ENCODE results near the gene ENO2. TPM values are rescaled to one million over a fixed set of nuclear protein-coding genes. Genes with fewer than 3 reads are reported as not detected.
"Not testable (repeated sequence)": the region's sequence is repeated elsewhere in the genome, so short reads cannot be mapped to it uniquely, and the experiment has no call there.

ENO2 gene
- total RNA-seq, result 114 and 120 TPM in 2 replicates

DNA sequence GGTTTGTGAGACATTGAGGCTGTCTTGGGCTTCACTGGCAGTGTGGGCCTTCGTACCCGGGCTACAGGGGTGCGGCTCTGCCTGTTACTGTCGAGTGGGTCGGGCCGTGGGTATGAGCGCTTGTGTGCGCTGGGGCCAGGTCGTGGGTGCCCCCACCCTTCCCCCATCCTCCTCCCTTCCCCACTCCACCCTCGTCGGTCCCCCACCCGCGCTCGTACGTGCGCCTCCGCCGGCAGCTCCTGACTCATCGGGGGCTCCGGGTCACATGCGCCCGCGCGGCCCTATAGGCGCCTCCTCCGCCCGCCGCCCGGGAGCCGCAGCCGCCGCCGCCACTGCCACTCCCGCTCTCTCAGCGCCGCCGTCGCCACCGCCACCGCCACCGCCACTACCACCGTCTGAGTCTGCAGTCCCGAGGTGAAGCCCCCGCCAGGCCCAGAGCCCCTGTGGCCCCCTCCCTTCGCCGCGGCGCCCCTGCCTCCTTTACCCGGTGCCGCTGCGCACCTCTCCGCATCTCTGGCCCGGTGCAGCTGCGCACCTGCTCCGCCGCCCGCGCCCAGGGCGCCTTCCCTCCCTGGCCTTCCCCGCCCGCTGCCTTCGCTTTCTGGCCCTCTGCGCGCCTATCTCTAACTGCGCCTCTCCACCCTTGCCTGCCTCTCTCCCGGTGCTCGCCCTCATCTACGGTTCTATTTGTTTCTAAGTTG is at the start of gene ENO2:
Gene ENO2, plus strand, starts transcription at position 335 of the 701 bp plus-strand sequence. CDS start 1,253 bp downstream, outside the sequence.
- intact Hi-C loops (cut with micrococcal nuclease), result loop anchor here (1.0 kb wide), 3 partner anchors 10 to 41 kb away; partner anchors contain the start of genes LRRC23 and SPSB2

DNA sequence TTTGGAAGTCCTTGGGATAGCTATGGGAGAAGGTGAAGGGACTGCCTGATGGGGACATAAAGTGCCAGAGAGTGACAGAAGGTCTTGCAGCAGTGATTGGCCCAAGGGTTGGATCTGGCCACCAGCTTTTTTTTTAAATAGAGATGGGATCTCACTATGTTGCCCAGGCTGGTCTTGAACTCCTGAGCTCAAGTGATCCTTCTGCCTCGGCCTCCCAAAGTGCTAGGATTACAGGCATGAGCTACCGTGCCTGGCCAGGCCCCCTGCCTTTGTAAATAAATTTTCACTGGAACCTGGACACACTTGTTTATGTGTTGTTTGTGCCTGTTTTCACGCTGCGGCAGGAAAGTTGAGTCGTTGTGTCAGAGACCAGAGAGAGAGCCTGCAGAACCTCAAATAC is 49.1 kb upstream of the ENO2 start:
- intact Hi-C loops (cut with micrococcal nuclease), result not testable (repeated sequence)

DNA sequence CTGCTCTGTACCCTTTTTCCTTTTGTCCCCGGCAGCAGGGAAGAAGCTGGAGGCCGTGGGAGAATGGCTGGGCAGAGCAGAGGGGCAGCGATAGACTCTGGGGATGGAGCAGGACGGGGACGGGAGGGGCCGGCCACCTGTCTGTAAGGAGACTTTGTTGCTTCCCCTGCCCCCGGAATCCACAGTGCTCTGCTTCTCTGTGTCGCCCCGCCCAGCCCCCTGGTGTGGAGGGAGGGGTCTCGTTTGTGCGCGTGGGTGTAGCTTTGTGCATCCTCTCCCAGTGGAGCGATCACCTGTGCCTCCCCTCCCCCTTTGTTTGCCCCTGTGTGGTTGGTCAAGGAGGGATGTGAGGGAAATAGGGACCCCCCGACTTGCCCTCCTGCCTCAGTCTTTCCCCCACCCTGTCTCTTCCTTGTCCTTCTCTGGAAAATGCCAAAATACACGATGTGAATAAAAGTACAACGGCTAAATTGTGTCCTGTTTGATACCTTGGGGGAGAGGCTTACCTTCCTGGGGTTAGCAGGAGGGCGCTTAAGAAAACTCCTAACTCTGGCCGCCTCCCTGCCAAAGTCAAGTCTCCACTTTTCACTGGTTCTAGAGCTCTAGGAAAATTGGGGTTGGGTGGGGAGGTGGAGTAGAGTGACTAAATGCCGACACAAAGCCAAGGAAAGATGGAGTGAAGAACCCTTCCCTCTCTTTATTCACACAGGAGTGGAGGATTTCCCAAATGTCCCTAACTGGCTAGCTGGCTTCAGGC is 48.0 kb upstream of the ENO2 start:
- intact Hi-C loops (cut with micrococcal nuclease), result no loop called here

DNA sequence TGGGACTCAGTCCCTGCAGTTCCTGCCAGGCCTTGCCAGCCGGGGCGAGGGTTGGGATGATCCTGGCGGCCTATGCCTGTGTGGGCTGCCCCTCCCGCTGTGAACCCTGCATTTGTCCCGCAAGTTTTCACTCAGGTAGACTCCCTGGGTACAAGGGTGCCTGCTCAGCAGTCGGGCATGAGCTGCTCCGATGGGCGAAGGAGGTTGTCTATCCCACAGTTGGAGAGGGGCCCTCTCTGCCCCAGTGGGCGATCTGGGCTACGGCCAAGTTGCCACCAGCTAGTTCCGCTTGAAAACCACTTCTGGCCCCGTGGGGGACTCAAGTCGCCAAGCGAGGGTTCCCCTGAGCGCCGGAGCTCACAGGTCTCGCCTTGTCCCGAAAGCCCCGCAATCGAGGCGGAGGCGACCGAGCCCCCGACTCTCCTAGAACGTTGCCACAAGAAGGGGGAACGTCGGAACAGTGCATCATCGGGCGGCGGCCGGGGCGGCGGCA is 47.4 kb upstream of the ENO2 start:
- intact Hi-C loops (cut with micrococcal nuclease), result loop anchor here (1.0 kb wide), 3 partner anchors 15 to 114 kb away; partner anchors contain the start of genes MLF2 and USP5

DNA sequence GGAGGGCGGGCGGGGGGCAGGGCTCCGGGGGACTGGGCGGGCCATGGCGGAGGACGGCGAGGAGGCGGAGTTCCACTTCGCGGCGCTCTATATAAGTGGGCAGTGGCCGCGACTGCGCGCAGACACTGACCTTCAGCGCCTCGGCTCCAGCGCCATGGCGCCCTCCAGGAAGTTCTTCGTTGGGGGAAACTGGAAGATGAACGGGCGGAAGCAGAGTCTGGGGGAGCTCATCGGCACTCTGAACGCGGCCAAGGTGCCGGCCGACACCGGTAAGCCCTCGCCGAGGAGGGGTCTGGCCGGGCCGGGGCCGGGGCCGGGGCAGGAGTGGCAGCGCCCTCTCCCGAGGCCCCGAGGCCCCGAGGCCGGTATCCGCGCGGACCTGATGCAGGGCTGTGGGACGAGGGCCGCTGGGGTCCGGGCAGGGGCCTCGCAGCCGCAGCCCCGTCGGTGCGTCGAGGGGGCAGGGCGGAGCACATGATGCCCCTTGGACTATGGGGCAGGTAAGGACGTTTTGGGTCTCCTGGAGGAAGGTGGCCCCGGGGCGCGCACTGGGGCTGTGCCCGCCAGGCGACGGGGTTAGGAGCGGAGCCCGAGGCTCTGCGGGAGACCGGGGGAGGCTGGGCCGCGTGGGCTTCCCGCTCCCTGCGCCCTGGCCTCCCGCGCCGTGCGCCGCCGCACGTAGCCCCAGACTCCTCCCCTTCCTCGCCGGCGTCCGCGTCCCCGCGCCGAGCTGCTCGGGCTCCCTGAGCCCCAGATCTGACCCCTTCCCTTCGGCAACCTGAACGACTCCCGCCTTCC is 46.8 kb upstream of the ENO2 start, which contains the start of gene TPI1:
Gene TPI1, plus strand, starts transcription at position 119 of the 798 bp plus-strand sequence. Its CDS starts 36 bp downstream, at position 155.
- intact Hi-C loops (cut with micrococcal nuclease), result loop anchor here (1.0 to 2.0 kb wide), 4 partner anchors 15 to 241 kb away; partner anchors contain the start of genes C1RL, MLF2 and USP5

DNA sequence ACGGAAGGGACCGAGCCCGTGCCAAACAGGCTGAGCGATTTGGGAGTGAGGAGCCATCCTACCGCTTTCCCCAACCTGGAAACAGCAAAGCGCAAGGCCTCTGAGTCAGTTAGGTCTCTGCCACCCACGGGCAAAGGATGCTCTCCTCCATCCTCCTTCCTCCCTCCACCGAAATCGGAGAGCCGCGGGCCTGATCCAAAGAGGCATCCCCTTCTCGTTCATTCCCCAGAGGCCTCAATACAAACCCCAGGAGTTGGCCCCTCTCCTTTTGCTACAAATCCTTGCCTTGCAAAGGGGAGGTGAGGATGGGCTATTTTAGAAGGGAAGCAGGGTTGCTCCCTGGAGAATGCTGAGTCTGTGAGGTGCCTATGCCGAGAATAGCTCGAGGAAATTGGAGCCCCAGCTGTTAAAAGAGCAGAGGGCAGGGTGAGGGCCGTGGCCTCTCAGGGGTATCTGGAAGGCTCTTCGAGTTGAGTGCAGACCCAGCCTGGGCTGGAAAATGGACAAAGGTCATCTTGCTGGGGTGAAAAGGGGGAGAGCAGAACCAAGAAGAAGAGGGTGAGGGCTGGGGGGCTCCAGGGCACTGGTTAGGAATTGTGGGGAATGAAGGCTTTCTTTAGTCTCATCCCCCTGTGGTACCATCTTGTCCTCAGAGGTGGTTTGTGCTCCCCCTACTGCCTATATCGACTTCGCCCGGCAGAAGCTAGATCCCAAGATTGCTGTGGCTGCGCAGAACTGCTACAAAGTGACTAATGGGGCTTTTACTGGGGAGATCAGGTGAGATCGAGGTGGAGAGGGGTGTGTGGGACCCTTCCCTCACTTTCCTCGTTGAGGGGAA is 46.0 kb upstream of the ENO2 start:
- intact Hi-C loops (cut with micrococcal nuclease), result loop anchor here (1.0 to 2.0 kb wide), 3 partner anchors 97 to 240 kb away; partner anchors contain the start of genes C1R and C1RL

DNA sequence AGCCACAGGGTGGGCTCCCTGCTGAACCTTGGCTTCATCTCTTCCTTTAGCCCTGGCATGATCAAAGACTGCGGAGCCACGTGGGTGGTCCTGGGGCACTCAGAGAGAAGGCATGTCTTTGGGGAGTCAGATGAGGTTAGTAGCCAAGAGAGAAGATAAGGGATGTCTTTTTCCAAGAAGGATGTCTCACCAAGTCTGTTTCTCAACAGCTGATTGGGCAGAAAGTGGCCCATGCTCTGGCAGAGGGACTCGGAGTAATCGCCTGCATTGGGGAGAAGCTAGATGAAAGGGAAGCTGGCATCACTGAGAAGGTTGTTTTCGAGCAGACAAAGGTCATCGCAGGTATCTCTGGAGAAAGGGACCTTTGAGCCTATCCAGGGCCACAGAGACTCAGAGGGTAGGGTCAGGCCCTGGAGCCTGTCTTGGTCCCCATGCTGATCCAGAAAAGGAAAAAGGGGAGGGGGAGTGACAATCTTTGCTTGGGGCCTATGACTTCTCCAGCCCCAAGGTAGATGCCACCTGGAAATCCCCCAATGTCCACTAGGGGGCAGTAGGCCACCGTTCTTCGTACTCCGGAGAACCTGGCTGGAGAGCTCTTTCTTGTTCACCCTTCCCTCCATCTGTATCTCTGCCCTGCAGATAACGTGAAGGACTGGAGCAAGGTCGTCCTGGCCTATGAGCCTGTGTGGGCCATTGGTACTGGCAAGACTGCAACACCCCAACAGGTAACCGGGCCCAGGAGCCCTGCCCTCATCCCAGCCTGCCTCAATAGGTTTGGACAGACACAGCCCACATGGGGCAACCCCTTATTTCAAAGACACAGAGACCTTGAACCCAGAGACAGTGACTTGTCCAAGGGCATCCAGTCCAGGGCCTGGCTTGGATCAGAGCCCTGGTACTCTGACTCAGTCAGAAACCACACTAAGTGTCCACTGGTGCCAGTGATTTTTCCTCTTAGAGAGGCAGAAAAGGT is 45.0 kb upstream of the ENO2 start:
- intact Hi-C loops (cut with micrococcal nuclease), result loop anchor here (1.0 to 5.0 kb wide), 4 partner anchors 96 to 1213 kb away; partner anchors contain the start of genes C1R, C1RL and NECAP1

DNA sequence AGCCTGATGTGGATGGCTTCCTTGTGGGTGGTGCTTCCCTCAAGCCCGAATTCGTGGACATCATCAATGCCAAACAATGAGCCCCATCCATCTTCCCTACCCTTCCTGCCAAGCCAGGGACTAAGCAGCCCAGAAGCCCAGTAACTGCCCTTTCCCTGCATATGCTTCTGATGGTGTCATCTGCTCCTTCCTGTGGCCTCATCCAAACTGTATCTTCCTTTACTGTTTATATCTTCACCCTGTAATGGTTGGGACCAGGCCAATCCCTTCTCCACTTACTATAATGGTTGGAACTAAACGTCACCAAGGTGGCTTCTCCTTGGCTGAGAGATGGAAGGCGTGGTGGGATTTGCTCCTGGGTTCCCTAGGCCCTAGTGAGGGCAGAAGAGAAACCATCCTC is 44.1 kb upstream of the ENO2 start:
- intact Hi-C loops (cut with micrococcal nuclease), result loop anchor here (5.0 kb wide), 1 partner anchor 1212 kb away; the partner anchor contains the start of gene NECAP1

DNA sequence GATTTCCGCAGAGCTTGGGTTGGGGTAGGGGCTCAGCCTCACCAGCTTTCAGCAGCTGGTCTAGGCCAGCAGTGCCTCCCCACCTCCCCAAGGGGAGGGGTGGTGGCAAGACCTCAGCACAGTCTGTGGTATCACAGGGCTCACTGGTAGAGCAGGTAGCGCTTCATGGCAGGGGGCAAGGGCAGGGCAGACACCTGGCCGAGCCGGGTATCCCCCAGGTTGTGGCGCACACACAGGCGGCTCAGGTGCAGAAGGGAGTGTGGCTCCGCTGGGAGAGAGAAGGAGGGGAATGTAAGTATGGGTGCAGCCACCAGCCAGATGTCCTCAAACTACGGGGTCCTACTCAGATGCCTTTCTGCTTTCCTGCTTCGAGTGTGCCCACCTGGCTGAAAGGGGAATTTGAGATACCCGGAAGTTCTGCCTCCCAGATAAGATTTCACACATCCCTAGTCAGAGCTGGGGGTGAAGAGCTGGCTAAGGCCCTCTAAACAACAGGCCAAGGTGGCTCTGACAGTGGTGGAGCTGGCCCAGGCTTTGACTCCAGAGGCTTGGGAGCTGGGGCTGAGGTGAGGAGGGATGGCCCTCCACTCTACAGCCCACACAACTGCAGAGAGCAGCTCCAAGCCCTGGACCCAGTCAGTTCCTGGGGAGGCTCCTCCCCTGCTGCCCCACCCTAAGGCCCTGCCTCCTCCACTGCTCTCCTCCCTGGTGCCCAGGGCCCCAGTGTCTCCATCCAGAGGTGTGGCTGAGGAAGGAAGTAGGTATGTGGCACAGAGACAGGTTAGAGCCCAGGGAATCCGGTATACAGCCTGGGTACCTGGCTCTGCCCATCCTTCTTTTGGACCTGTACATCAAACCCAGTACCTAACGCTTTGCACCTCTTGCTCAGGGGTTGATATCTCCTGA is 43.1 kb upstream of the ENO2 start:
- intact Hi-C loops (cut with micrococcal nuclease), result loop anchor here (1.0 to 5.0 kb wide), 2 partner anchors 118 to 1211 kb away; partner anchors contain the start of genes MLF2 and NECAP1

DNA sequence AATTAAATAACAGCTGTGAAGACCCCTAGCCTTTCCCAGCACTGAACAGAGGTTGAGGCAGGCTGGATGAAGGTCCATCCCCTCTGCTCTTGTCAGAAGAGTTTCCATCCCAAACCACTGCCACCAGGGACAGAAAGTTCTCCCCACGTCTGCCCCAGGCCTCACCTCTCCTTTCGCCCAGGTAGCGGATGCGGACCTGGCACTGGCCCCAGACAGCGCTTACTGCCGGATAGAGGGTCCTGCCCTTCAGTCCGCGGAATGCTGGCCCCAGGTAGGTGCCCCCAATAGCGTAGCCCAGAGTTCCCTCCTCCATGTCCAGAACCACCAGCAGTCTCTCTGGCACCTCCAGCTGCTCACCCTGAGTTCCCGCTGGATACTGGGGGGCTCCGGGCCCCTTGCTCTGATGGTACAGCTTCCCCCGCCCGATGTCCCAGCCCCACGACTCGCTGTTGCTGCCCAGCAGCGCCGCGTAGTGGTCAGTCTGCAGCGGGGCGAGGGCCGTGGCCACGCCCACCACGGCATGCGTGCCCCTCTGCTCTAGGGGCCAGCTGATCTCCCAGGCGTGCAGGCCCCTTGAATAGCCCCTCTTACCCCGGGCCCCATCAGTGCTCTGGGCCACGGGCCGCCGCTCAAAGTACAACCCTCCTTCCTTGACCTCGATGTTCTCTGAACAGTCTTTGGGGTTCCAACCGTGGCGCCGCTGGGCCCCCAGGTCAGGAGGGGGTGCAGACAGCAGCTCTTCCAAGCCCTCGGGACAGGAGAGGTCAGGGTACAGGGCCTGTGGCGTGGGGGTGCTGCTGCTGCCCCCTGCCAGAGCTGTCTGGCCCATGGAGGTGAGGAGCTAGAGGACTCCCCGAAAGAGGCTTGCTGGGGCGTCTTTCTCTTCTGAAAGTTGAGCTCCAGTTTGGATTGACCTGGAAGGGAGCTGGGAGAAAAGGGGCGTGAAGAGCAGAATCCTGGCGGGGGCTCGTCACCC is 42.0 kb upstream of the ENO2 start:
- intact Hi-C loops (cut with micrococcal nuclease), result loop anchor here (1.0 to 5.0 kb wide), 10 partner anchors 19 to 1210 kb away; partner anchors contain the start of genes EMG1, ENO2, LPCAT3 and LRRC23

DNA sequence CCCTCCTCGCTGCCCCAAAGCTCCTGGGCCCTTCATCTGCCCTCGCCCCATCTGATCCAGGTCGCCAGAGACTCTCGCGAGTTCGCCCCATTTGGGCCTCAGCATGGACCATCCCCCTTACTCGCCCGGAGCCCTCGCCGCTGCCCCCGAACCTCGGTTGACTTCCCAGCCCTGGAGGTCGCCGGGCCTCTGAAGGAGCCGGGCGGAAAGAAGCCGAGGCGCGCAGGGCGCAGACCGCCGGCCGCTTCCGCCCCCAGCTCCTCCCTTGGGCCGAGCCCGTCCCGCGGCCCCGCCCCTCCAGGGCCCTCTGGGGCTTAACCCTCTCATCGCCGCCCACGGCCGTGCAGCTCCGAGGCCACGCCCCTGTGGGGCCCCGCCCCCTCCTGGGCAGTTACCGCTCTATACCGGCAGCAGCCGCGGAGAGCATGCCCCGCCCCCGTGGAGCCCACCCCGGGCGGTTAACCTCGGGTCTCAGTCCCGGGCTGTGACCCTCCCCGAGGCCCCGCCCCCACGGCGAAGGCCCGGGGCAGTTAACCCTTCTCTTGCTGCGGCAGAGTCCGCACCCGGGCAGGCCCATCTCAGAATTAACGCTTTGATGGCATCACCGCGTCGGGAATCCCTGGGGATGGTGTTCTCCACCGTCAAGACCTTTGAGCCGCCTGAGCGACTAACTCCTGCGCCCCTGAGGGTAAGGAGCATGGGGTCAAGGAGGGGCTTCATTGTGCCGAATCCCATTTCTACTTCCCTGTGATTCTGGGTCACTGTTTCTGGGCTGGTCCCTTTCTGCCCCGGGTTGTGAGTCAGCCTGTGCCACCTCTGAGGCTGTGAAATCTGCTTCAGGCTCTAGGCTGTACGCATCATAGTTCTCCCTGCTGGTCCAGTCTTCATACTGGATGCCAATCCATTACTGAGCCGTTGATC is 41.0 kb upstream of the ENO2 start, which contains the start of gene SPSB2:
Gene SPSB2, minus strand, starts transcription at position 210 of the 921 bp plus-strand sequence. CDS start 402 bp downstream, outside the sequence.
- intact Hi-C loops (cut with micrococcal nuclease), result loop anchor here (1.0 to 5.0 kb wide), 9 partner anchors 18 to 1209 kb away; partner anchors contain the start of genes EMG1, ENO2, LPCAT3 and LRRC23

DNA sequence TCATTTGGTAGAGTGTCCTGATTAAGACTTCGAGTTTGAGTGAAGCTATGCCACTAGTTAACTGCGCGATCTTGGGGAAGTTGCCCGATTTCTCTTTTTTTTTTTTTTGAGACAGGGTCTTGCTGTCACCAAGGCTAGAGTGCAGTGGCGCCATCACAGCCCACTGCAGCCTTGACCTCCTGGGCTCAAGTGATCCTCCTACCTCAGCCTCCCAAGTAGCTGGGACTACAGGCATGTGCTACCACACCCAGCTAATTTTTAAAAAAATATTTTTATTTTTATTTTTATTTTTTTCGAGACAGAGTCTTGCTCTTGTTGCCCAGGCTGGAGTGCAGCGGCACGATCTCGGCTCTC is 40.4 kb upstream of the ENO2 start:
- intact Hi-C loops (cut with micrococcal nuclease), result loop anchor here (5.0 kb wide), 1 partner anchor 1208 kb away; the partner anchor contains the start of gene NECAP1

DNA sequence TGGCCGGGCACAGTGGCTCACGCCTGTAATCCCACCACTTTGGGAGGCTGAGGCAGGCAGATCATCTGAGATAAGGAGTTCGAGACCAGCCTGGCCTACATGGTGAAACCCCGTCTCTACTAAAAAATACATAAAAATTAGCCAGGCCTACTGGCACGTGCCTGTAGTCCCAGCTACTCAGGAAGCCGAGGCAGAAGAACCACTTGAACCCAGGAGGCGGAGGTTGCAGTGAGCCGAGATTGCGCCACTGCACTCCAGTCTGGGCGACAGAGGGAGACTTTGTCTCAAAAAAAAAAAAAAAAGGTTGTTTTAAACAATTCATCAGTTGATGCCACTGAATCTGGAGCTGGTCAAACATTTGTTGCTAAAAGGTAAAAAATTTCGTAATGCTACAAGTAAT is 34.6 kb upstream of the ENO2 start:
- intact Hi-C loops (cut with micrococcal nuclease), result not testable (repeated sequence)

DNA sequence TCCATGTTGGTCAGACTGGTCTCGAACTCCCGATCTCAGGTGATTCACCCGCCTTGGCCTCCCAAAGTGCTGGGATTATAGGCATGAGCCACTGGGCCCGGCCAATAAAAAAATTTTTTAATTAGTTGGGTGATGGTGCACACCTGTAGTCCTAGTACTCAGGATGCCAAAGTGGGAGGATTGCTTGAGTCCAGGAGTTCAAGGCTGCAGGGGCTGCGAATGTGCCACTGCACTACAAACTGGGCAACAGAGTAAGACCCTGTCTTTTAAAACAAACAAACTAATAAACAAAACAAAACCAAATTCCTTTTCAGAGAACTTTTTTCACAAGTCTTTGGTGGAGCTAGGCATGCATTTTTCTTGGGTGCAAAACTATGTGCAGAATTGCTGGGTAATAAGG is 31.1 kb upstream of the ENO2 start:
- intact Hi-C loops (cut with micrococcal nuclease), result no loop called here

DNA sequence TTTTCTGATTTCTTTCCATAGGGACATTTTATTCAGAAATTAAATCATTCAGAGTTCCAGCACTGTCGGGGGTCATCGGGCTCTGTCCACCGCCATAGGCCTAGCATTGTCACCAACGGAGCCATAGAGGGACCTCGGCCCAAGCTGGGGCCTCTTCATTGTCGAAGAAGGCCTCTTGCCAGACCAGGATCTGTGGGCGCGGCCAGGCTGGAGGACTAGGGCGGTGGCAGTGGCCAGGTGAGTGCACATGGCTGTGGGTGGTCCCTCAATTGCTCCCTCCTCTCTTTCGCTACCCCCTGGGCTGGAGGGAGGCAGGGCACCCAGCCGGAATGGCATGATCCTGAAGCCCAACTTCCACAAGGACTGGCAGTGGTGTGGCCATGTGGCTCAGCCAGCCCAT is 30.7 kb upstream of the ENO2 start:
- intact Hi-C loops (cut with micrococcal nuclease), result no loop called here

Measured in T-helper 2 cell treated with Interferon-gamma antibody and Interleukin-4, amounts not matched to agents 100 ng/mL and 5 ng/mL, for 36 hours (primary cell).